DOHH2 (cell line): ENCODE measurements around the gene NINJ1.

Experiments
- H3F3A ChIP-seq: fragments of 200-600 bp; sonication (generic), shearing (Covaris generic); 2 replicates; pipeline ENCODE4 v1.6.0; 2016; ENCODE audit warnings: antibody characterized with exemption, mild to moderate bottlenecking; ENCODE audit not compliant: control insufficient read depth, insufficient read depth
- H3K27ac ChIP-seq: fragments of 200-600 bp; sonication (generic); 2 replicates; pipeline ENCODE4 v1.5.1; 2014; ENCODE audit warnings: low read depth, mild to moderate bottlenecking, low read length, moderate library complexity
- H3K27me3 ChIP-seq: fragments of 200-600 bp; sonication (generic); 2 replicates; pipeline ENCODE4 v1.6.1; 2014; ENCODE audit warnings: mild to moderate bottlenecking, low read length, mixed read lengths; ENCODE audit not compliant: control insufficient read depth
- H3K36me3 ChIP-seq: fragments of 200-600 bp; sonication (generic); 2 replicates; pipeline ENCODE4 v1.6.1; 2014; ENCODE audit warnings: mild to moderate bottlenecking, low read length, moderate library complexity, mixed read lengths; ENCODE audit not compliant: control insufficient read depth
- H3K4me1 ChIP-seq: fragments of 200-600 bp; sonication (generic); 2 replicates; pipeline ENCODE4 v1.6.1; 2014; ENCODE audit warnings: mild to moderate bottlenecking, low read length, mixed read lengths; ENCODE audit not compliant: control insufficient read depth
- H3K4me2 ChIP-seq: fragments of 200-600 bp; sonication (generic); 2 replicates; pipeline ENCODE4 v1.6.0; 2014; ENCODE audit warnings: mild to moderate bottlenecking, low read length, moderate library complexity
- H3K4me3 ChIP-seq: fragments of 200-600 bp; sonication (generic); 2 replicates; pipeline ENCODE4 v1.5.1; 2014; ENCODE audit warnings: mild to moderate bottlenecking, low read length, mixed read lengths
- H3K79me2 ChIP-seq: fragments of 200-600 bp; sonication (generic); 2 replicates; pipeline ENCODE4 v1.6.1; 2014; ENCODE audit warnings: mild to moderate bottlenecking, low read length, mixed read lengths; ENCODE audit not compliant: control insufficient read depth
- H3K9me2 ChIP-seq: fragments of 200-600 bp; sonication (generic); replicated peaks from 2 replicates; pipeline ENCODE4 v1.6.1; 2014; ENCODE audit warnings: mild to moderate bottlenecking, low read length, mixed read lengths; ENCODE audit not compliant: control insufficient read depth
- H3K9me3 ChIP-seq: fragments of 200-600 bp; sonication (generic); 2 replicates; pipeline ENCODE4 v1.6.1; 2014; ENCODE audit warnings: antibody characterized with exemption, low read length, mixed read lengths; ENCODE audit not compliant: control insufficient read depth, insufficient read depth
- H4K20me1 ChIP-seq: fragments of 200-600 bp; sonication (generic); 2 replicates; pipeline ENCODE4 v1.6.0; 2014; ENCODE audit warnings: low read depth, mild to moderate bottlenecking, antibody characterized with exemption, low read length, moderate library complexity; ENCODE audit not compliant: control insufficient read depth, insufficient read depth
- CTCF ChIP-seq: fragments of 200-600 bp; sonication (generic); IDR thresholded peaks from one replicate; pipeline ENCODE4 v1.5.1; 2014; ENCODE audit warnings: antibody characterized with exemption, mild to moderate bottlenecking, low read depth, low read length; ENCODE audit not compliant: poor library complexity, severe bottlenecking
- EZH2phosphoT487 ChIP-seq: fragments of 200-600 bp; sonication (generic); IDR thresholded peaks from 2 replicates; pipeline ENCODE4 v1.6.1; 2017; ENCODE audit warnings: borderline replicate concordance, mild to moderate bottlenecking, antibody characterized with exemption, low read length, moderate library complexity, mixed read lengths

Gene NINJ1

GRCh38 chr9:93124793-93125192 is 9.3 kb downstream of the NINJ1 start:
- H3K9me3 ChIP-seq, result no peaks in the 10 kb centered on the region
- peaks cover 4% of the 10 kb centered on the region; the same call in 1 of the 2 replicates for H3F3A ChIP-seq
- H3K4me2 ChIP-seq, result no peak overlapping the region
- H3K79me2 ChIP-seq, result no peaks in the 10 kb centered on the region
- no peaks in the 10 kb centered on the region for H3K9me2 ChIP-seq
- TF ChIP-seq CTCF (no peak), EZH2phosphoT487 (no peak)
- no peak overlapping the region for H3K27ac ChIP-seq
- no peaks in the 10 kb centered on the region for H3K27me3 ChIP-seq
- H4K20me1 ChIP-seq, result no peaks in the 10 kb centered on the region
- no peaks in the 10 kb centered on the region; the same call in 1 of the 2 replicates for H3K36me3 ChIP-seq
- no peak overlapping the region for H3K4me3 ChIP-seq
- H3K4me1 ChIP-seq, result peaks cover 16% of the 10 kb centered on the region

- Histone ChIP-seq H3K4me2 (no peak overlapping the region), H4K20me1 (no peaks in the 10 kb centered on the region), H3K4me3 (no peak overlapping the region), H3F3A (peaks cover 4% of the 10 kb centered on the region; the same call in 1 of the 2 replicates), H3K9me2 (no peaks in the 10 kb centered on the region), H3K27ac (no peak overlapping the region), H3K36me3 (no peaks in the 10 kb centered on the region; the same call in 1 of the 2 replicates), H3K79me2 (no peaks in the 10 kb centered on the region), H3K9me3 (no peaks in the 10 kb centered on the region), H3K4me1 (peaks cover 25% of the 10 kb centered on the region), H3K27me3 (no peaks in the 10 kb centered on the region)
- no peak for TF ChIP-seq CTCF
- TF ChIP-seq EZH2phosphoT487, result no peak
Observed at GRCh38 chr9:93123561-93124283, 10.3 kb downstream of the NINJ1 start.

DNA sequence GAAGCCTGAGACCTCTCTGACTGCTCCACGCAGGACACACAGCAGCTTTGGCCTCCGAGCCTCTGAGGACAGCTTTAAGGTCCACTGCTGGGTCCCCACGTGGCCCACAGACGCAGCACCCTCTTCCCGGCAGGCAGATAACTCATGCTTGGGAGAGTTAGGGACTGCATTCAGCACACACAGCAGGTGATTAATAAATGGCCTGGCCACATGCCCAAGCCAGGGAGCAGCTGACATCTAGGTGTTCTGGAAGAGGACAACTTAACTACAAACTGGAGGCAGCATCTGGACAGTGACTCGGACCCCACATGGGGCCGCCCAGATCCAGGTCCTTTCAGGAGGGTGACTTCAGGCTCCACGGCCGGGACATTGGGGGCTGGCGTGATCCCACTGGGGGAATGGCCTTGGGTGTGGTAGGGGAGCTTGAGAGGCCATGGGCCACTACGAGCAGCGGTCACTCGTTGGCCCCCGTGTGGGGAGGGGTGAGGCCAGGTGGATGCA is 11.3 kb downstream of the NINJ1 start:
- H3K27me3 ChIP-seq, result no peaks in the 10 kb centered on the region
- no peak overlapping the region for H3K27ac ChIP-seq
- H3K4me3 ChIP-seq, result no peak overlapping the region
- H3K4me1 ChIP-seq, result peaks cover 25% of the 10 kb centered on the region
- H3K79me2 ChIP-seq, result no peaks in the 10 kb centered on the region
- no peaks in the 10 kb centered on the region for H3K9me3 ChIP-seq
- TF ChIP-seq CTCF (no peak), EZH2phosphoT487 (no peak)
- H3K36me3 ChIP-seq, result no peaks in the 10 kb centered on the region; the same call in 1 of the 2 replicates
- no peak overlapping the region for H3K4me2 ChIP-seq
- H3F3A ChIP-seq, result peaks cover 10% of the 10 kb centered on the region; the same call in 1 of the 2 replicates
- no peaks in the 10 kb centered on the region for H4K20me1 ChIP-seq
- no peaks in the 10 kb centered on the region for H3K9me2 ChIP-seq
